Calu3 (cell line): ENCODE measurements around the gene RIMS3. TPM values are rescaled to one million over a fixed set of nuclear protein-coding genes. Genes with fewer than 3 reads are reported as not detected.
A peak's percentile ranks its signal among the peaks of the same experiment; 100 is the strongest.

ENCODE experiments used
- BruUV-seq: library from RNA; stranded (reverse); fragments of 400-500 nt; replicated peaks from 2 replicates; lab custom pipeline; 2021; lab: Mats Ljungman, UMichigan
- CTCF ChIA-PET: fragments of 300-600 bp; sonication (Branson Sonifier 250); formaldehyde crosslinking; loops from one replicate; lab custom pipeline; 2022; ENCODE audit warnings: antibody characterized with exemption; lab: Charles Lee
- DNase-seq: peaks from one replicate; pipeline ENCODE4 v3.0.0; 2022
- H3K27ac Mint-ChIP-seq: one replicate; pipeline ENCODE4 v1.8.0; 2022; ENCODE audit warnings: mixed read lengths; ENCODE audit not compliant: unreplicated experiment
- H3K27me3 Mint-ChIP-seq: one replicate; pipeline ENCODE4 v1.8.0; 2022; ENCODE audit warnings: mixed read lengths; ENCODE audit not compliant: unreplicated experiment
- H3K36me3 Mint-ChIP-seq: one replicate; pipeline ENCODE4 v1.8.0; 2022; ENCODE audit warnings: mild to moderate bottlenecking, moderate library complexity, mixed read lengths; ENCODE audit not compliant: insufficient read depth, unreplicated experiment
- H3K4me1 Mint-ChIP-seq: one replicate; pipeline ENCODE4 v1.8.0; 2022; ENCODE audit warnings: mild to moderate bottlenecking, low read depth, mixed read lengths; ENCODE audit not compliant: unreplicated experiment
- H3K4me3 Mint-ChIP-seq: one replicate; pipeline ENCODE4 v1.8.0; 2022; ENCODE audit warnings: mild to moderate bottlenecking, low read depth, moderate library complexity, mixed read lengths; ENCODE audit not compliant: unreplicated experiment
- H3K9me3 Mint-ChIP-seq: one replicate; pipeline ENCODE4 v1.8.0; 2022; ENCODE audit warnings: low read depth, mixed read lengths; ENCODE audit not compliant: unreplicated experiment
- CTCF ChIP-seq: fragments of 200-600 bp; IDR thresholded peaks from one replicate; pipeline ENCODE4 v1.8.0; 2022; ENCODE audit warnings: antibody characterized with exemption; ENCODE audit not compliant: unreplicated experiment
- intact Hi-C: fragments of 100-400 bp; cut with micrococcal nuclease; formaldehyde crosslinking; loops from one replicate; pipeline ENCODE4 v1.10.0; 2022; ENCODE audit not compliant: unreplicated experiment
- total RNA-seq: library from RNA; stranded (reverse); gene quantifications from 2 replicates; pipeline ENCODE4 v1.2.3, GENCODE V29; 2022

The RIMS3 gene
- total RNA-seq, 1 experiment from 2014 or later = 1.3 TPM

GRCh38 chr1:40626383-40626770, 39.1 kb downstream of the RIMS3 start:
- Mint-ChIP-seq H3K9me3 (no peaks in the 10 kb centered on the region), H3K4me3 (no peak overlapping the region), H3K27me3 (peaks cover 52% of the 10 kb centered on the region), H3K36me3 (no peaks in the 10 kb centered on the region), H3K27ac (no peak overlapping the region), H3K4me1 (no peaks in the 10 kb centered on the region)
- CTCF ChIA-PET = interaction anchor here (1.2 kb wide), 1 partner anchor 65 kb away, joined by 6 read pairs; the partner anchor contains the start of gene NFYC
- intact Hi-C loops = no loop called here
- DNase-seq = no peak
- no TSS peak for BruUV-seq
- no peak for TF ChIP-seq CTCF

DNA sequence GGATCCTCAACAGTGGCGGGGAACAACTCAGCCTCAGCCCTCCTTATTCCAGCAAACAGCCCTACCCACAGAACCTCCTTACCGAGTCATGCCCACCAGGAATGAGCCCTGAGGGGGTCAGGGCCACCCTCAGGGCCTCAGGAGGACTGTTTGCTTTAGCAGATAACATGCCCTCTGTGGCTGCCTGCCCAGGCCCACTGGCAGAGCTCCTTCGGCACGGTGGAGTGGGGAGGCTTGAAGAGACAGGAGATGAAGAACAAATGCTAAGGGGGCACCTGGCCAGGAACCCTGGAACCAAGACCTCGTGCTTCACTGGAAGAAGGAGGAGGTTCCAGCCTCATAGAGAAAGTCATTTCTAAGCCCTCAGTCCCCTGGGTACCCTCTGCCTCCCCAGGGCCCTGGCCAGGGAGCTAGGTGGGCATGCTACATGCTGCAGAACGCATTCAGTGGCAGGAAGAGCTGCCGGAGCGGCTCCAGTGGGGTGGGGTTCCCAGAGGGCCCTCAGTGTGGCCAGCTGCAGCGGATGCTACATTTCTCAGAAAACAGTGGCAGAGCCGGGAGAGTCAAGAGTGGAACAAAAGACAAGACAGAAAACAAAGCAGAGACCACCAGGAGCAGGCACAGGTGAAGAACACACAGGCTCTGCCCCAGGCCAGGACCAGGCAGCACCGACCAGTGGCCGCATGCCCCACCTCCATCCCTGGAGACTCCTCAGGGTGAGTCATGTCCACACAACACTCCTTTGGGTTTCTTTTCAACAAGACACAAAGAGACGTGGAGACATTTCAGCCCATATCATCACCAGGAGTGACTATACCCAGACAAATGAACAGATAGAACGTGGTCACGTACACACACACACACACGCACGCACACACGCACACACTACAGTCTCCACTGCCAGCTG, 39.8 kb downstream of the RIMS3 start:
- H3K4me1 Mint-ChIP-seq = no peaks in the 10 kb centered on the region
- DNase-seq = no peak
- H3K4me3 Mint-ChIP-seq = no peak overlapping the region
- H3K27me3 Mint-ChIP-seq = peaks cover 59% of the 10 kb centered on the region
- no peaks in the 10 kb centered on the region for H3K9me3 Mint-ChIP-seq
- TF ChIP-seq CTCF = no peak
- no TSS peak for BruUV-seq
- CTCF ChIA-PET = interaction anchor here (0.7 to 1.3 kb wide), 10 partner anchors 15 to 378 kb away, joined by 3 to 12 read pairs (median 3); partner anchors contain the start of gene NFYC
- no peaks in the 10 kb centered on the region for H3K36me3 Mint-ChIP-seq
- intact Hi-C loops = loop anchor here (2.0 kb wide), 1 partner anchor 41 kb away; no protein-coding TSS in a partner anchor
- no peak overlapping the region for H3K27ac Mint-ChIP-seq

- DNase-seq = peak; percentile 66
- BruUV-seq = no TSS peak
- H3K27ac Mint-ChIP-seq = no peak overlapping the region
- CTCF ChIA-PET = interaction anchor here (0.7 to 1.3 kb wide), 10 partner anchors 16 to 378 kb away, joined by 3 to 12 read pairs (median 3); partner anchors contain the start of gene NFYC
- H3K4me3 Mint-ChIP-seq = no peak overlapping the region
- peaks cover 65% of the 10 kb centered on the region for H3K27me3 Mint-ChIP-seq
- peak; percentile 33 for TF ChIP-seq CTCF
- intact Hi-C loops = loop anchor here (2.0 kb wide), 1 partner anchor 42 kb away; no protein-coding TSS in a partner anchor
- peaks cover 2% of the 10 kb centered on the region for H3K9me3 Mint-ChIP-seq
- H3K4me1 Mint-ChIP-seq = no peaks in the 10 kb centered on the region
- no peaks in the 10 kb centered on the region for H3K36me3 Mint-ChIP-seq
These were observed 40.4 kb downstream of the RIMS3 start for GRCh38 chr1:40625076-40625475.

- intact Hi-C loops = no loop called here
- no peak for TF ChIP-seq CTCF
- Mint-ChIP-seq H3K27ac (no peak overlapping the region), H3K36me3 (no peaks in the 10 kb centered on the region), H3K9me3 (peaks cover 9% of the 10 kb centered on the region), H3K27me3 (peaks cover 68% of the 10 kb centered on the region), H3K4me3 (no peak overlapping the region), H3K4me1 (no peaks in the 10 kb centered on the region)
- BruUV-seq = no TSS peak
- no peak for DNase-seq
- CTCF ChIA-PET = no interaction called here
These were observed 42.4 kb downstream of the RIMS3 start for GRCh38 chr1:40622936-40623629.
